GM21367 (cell line): Measurements from ENCODE around the gene CACNA1C.

Experiments used
- ATAC-seq: cut with Tn5 transposase; IDR thresholded peaks from one replicate; pipeline ENCODE4 v1.9.1; 2021; ENCODE audit not compliant: unreplicated experiment

Gene CACNA1C

GRCh38 chr12:2311020-2311778 lies 258.4 kb downstream of the CACNA1C start:
- ATAC-seq = no peak

- no peak for ATAC-seq
These were observed 259.4 kb downstream of the CACNA1C start for GRCh38 chr12:2312175-2312574.

- ATAC-seq = no peak
These were observed 260.0 kb downstream of the CACNA1C start for GRCh38 chr12:2312770-2313169.

- no peak for ATAC-seq
These were observed 261.7 kb downstream of the CACNA1C start for GRCh38 chr12:2314492-2314891.

- no peak for ATAC-seq
These were observed 265.0 kb downstream of the CACNA1C start for GRCh38 chr12:2317772-2318171.

- ATAC-seq = no peak
These were observed 265.5 kb downstream of the CACNA1C start for GRCh38 chr12:2318286-2318685.

GRCh38 chr12:2319136-2319535 lies 266.3 kb downstream of the CACNA1C start:
- ATAC-seq = no peak

GRCh38 chr12:2319737-2320506 lies 267.1 kb downstream of the CACNA1C start:
- no peak for ATAC-seq

- ATAC-seq = no peak
These were observed 268.1 kb downstream of the CACNA1C start for GRCh38 chr12:2320841-2321240.

GRCh38 chr12:2322554-2323120 lies 269.9 kb downstream of the CACNA1C start:
- ATAC-seq = no peak

GRCh38 chr12:2323532-2324255 lies 270.9 kb downstream of the CACNA1C start:
- ATAC-seq = no peak

GRCh38 chr12:2324387-2324786 lies 271.6 kb downstream of the CACNA1C start:
- no peak for ATAC-seq

GRCh38 chr12:2325519-2325918 lies 272.7 kb downstream of the CACNA1C start:
- no peak for ATAC-seq

GRCh38 chr12:2326470-2326869 lies 273.7 kb downstream of the CACNA1C start:
- ATAC-seq = no peak

GRCh38 chr12:2328661-2329060 lies 275.9 kb downstream of the CACNA1C start:
- ATAC-seq = no peak

GRCh38 chr12:2329661-2330210 lies 276.9 kb downstream of the CACNA1C start:
- ATAC-seq = no peak

GRCh38 chr12:2332236-2332635 lies 279.4 kb downstream of the CACNA1C start:
- no peak for ATAC-seq

- ATAC-seq = no peak
These were observed 280.2 kb downstream of the CACNA1C start for GRCh38 chr12:2332947-2333346.

- ATAC-seq = no peak
These were observed 280.9 kb downstream of the CACNA1C start for GRCh38 chr12:2333491-2334195.

- ATAC-seq = no peak
These were observed 281.5 kb downstream of the CACNA1C start for GRCh38 chr12:2334271-2334670.
